Tibial nerve (tissue), 3 donors: ENCODE results near the gene NOSTRIN.

Experiments
- POLR2A ChIP-seq, 2 donors: fragments of 450-650 bp; IDR thresholded peaks; one replicate each; pipeline ENCODE4 v1.6.1; 2017; ENCODE audit warnings: antibody characterized with exemption in 2 of 2, mild to moderate bottlenecking in 2 of 2, moderate library complexity in 2 of 2
- TF ChIP-seq, protein P1 (sequence below), 5 experiments: fragments of 200-600 bp in 3 of 5; fragments of 450-650 bp in 2 of 5; sonication (generic) in 3 of 5; IDR thresholded peaks; one replicate each; pipeline ENCODE4 v1.5.1; 2016 to 2019; ENCODE audit warnings: antibody characterized with exemption in 5 of 5, mild to moderate bottlenecking in 3 of 5, moderate library complexity in 2 of 5

GRCh38 chr2:168889635-168890005 is 87.2 kb downstream of the NOSTRIN start:
- TF ChIP-seq, protein P1, sequence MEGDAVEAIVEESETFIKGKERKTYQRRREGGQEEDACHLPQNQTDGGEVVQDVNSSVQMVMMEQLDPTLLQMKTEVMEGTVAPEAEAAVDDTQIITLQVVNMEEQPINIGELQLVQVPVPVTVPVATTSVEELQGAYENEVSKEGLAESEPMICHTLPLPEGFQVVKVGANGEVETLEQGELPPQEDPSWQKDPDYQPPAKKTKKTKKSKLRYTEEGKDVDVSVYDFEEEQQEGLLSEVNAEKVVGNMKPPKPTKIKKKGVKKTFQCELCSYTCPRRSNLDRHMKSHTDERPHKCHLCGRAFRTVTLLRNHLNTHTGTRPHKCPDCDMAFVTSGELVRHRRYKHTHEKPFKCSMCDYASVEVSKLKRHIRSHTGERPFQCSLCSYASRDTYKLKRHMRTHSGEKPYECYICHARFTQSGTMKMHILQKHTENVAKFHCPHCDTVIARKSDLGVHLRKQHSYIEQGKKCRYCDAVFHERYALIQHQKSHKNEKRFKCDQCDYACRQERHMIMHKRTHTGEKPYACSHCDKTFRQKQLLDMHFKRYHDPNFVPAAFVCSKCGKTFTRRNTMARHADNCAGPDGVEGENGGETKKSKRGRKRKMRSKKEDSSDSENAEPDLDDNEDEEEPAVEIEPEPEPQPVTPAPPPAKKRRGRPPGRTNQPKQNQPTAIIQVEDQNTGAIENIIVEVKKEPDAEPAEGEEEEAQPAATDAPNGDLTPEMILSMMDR (IDR thresholded peaks at IDR 0.05): no peak
- no peak for TF ChIP-seq POLR2A (IDR thresholded peaks at IDR 0.05)
